Mucosa of stomach (tissue), 1 donor: ENCODE data around the gene SNRPA.
"Not testable (repeated sequence)": the region's sequence is repeated elsewhere in the genome, so short reads cannot be mapped to it uniquely, and the experiment has no call there.

ENCODE experiments used
- H3K27me3 ChIP-seq: one replicate; pipeline ENCODE4 v1.7.0; 2013; ENCODE audit warnings: mild to moderate bottlenecking, low read length; ENCODE audit not compliant: control insufficient read depth, insufficient read depth
- H3K36me3 ChIP-seq: one replicate; pipeline ENCODE4 v1.7.0; 2013; ENCODE audit warnings: low read length; ENCODE audit not compliant: control insufficient read depth, insufficient read depth
- H3K4me1 ChIP-seq: one replicate; pipeline ENCODE4 v1.7.0; 2013; ENCODE audit warnings: mild to moderate bottlenecking, low read length; ENCODE audit not compliant: control insufficient read depth, insufficient read depth
- H3K4me3 ChIP-seq: one replicate; pipeline ENCODE4 v1.7.0; 2013; ENCODE audit warnings: low read length
- H3K9ac ChIP-seq: one replicate; pipeline ENCODE4 v1.7.0; 2013; ENCODE audit warnings: mild to moderate bottlenecking, low read length, moderate library complexity
- H3K9me3 ChIP-seq: one replicate; pipeline ENCODE4 v1.7.0; 2013; ENCODE audit warnings: mild to moderate bottlenecking, low read length, moderate library complexity; ENCODE audit not compliant: control insufficient read depth
- donor health status: Pancreatic carcinoma.

The SNRPA gene

GRCh38 chr19:40724855-40725254, 26.1 kb upstream of the SNRPA start:
- H3K4me1 ChIP-seq: peaks cover 20% of the 10 kb centered on the region
- no peaks in the 10 kb centered on the region for H3K36me3 ChIP-seq
- H3K9me3 ChIP-seq: no peaks in the 10 kb centered on the region
- no peak overlapping the region for H3K4me3 ChIP-seq
- no peak overlapping the region for H3K9ac ChIP-seq
- H3K27me3 ChIP-seq: no peaks in the 10 kb centered on the region

- H3K4me3 ChIP-seq: no peak overlapping the region
- H3K9me3 ChIP-seq: no peaks in the 10 kb centered on the region
- H3K27me3 ChIP-seq: no peaks in the 10 kb centered on the region
- peaks cover 4% of the 10 kb centered on the region for H3K36me3 ChIP-seq
- peaks cover 6% of the 10 kb centered on the region for H3K4me1 ChIP-seq
- H3K9ac ChIP-seq: no peak overlapping the region
Measured at GRCh38 chr19:40726279-40726678, 24.7 kb upstream of the SNRPA start.

GRCh38 chr19:40730065-40730464, 20.9 kb upstream of the SNRPA start:
- H3K4me3 ChIP-seq, H3K4me1 ChIP-seq, H3K9ac ChIP-seq, H3K36me3 ChIP-seq, H3K27me3 ChIP-seq, H3K9me3 ChIP-seq: not testable (repeated sequence)

- not testable (repeated sequence) for H3K9me3 ChIP-seq, H3K9ac ChIP-seq, H3K27me3 ChIP-seq, H3K4me3 ChIP-seq
- Histone ChIP-seq H3K4me1 (peaks cover 16% of the 10 kb centered on the region), H3K36me3 (peaks cover 15% of the 10 kb centered on the region)
Measured at GRCh38 chr19:40732304-40732703, 18.7 kb upstream of the SNRPA start.

- Histone ChIP-seq H3K27me3 (no peaks in the 10 kb centered on the region), H3K9ac (no peak overlapping the region), H3K4me3 (no peak overlapping the region), H3K36me3 (peaks cover 19% of the 10 kb centered on the region), H3K9me3 (no peaks in the 10 kb centered on the region), H3K4me1 (peaks cover 16% of the 10 kb centered on the region)
Measured at GRCh38 chr19:40733149-40733548, 17.9 kb upstream of the SNRPA start.

GRCh38 chr19:40735013-40735771, 15.8 kb upstream of the SNRPA start:
- no peak overlapping the region for H3K9ac ChIP-seq

GRCh38 chr19:40736661-40737060, 14.3 kb upstream of the SNRPA start:
- no peaks in the 10 kb centered on the region for H3K27me3 ChIP-seq
- H3K9me3 ChIP-seq: no peaks in the 10 kb centered on the region
- H3K4me3 ChIP-seq: no peak overlapping the region
- no peak overlapping the region for H3K9ac ChIP-seq
- H3K36me3 ChIP-seq: peaks cover 14% of the 10 kb centered on the region
- peaks cover 16% of the 10 kb centered on the region for H3K4me1 ChIP-seq

More at GRCh38 chr19:40735013-40735771, 15.8 kb upstream of the SNRPA start:
- Histone ChIP-seq H3K27me3 (no peaks in the 10 kb centered on the region), H3K4me1 (peaks cover 16% of the 10 kb centered on the region), H3K36me3 (peaks cover 19% of the 10 kb centered on the region), H3K4me3 (no peak overlapping the region), H3K9me3 (no peaks in the 10 kb centered on the region)

- no peaks in the 10 kb centered on the region for H3K9me3 ChIP-seq
- H3K4me1 ChIP-seq: peaks cover 16% of the 10 kb centered on the region
- H3K9ac ChIP-seq: no peak overlapping the region
- no peaks in the 10 kb centered on the region for H3K27me3 ChIP-seq
- H3K36me3 ChIP-seq: peaks cover 14% of the 10 kb centered on the region
- H3K4me3 ChIP-seq: no peak overlapping the region
Measured at GRCh38 chr19:40737102-40737644, 13.8 kb upstream of the SNRPA start.

- no peaks in the 10 kb centered on the region for H3K27me3 ChIP-seq
- H3K36me3 ChIP-seq: peaks cover 14% of the 10 kb centered on the region
- H3K9ac ChIP-seq: no peak overlapping the region
- no peaks in the 10 kb centered on the region for H3K9me3 ChIP-seq
- H3K4me1 ChIP-seq: peaks cover 16% of the 10 kb centered on the region
- H3K4me3 ChIP-seq: no peak overlapping the region
Measured at GRCh38 chr19:40739030-40739839, 11.8 kb upstream of the SNRPA start.

- no peaks in the 10 kb centered on the region for H3K27me3 ChIP-seq
- H3K9ac ChIP-seq: no peak overlapping the region
- H3K9me3 ChIP-seq: no peaks in the 10 kb centered on the region
- peaks cover 15% of the 10 kb centered on the region for H3K4me1 ChIP-seq
- H3K36me3 ChIP-seq: peaks cover 14% of the 10 kb centered on the region
- H3K4me3 ChIP-seq: no peak overlapping the region
Measured at GRCh38 chr19:40739871-40740703, 10.9 kb upstream of the SNRPA start.

- Histone ChIP-seq H3K4me3 (no peak overlapping the region), H3K9ac (no peak overlapping the region), H3K27me3 (no peaks in the 10 kb centered on the region), H3K36me3 (peaks cover 8% of the 10 kb centered on the region), H3K9me3 (no peaks in the 10 kb centered on the region), H3K4me1 (peaks cover 9% of the 10 kb centered on the region)
Measured at GRCh38 chr19:40740747-40741146, 10.3 kb upstream of the SNRPA start.
